KMS-11 (cell line): Measurements from ENCODE around the gene DGKG.

Experiments
- H2AFZ ChIP-seq: fragments of 200-600 bp; sonication (generic); 2 replicates; pipeline ENCODE4 v1.6.1; 2016; ENCODE audit warnings: antibody characterized with exemption, mixed run types, low read depth
- H3K27ac ChIP-seq: fragments of 200-600 bp; sonication (generic); 2 replicates; pipeline ENCODE4 v1.6.1; 2016; ENCODE audit warnings: mild to moderate bottlenecking, mixed run types
- H3K27me3 ChIP-seq: fragments of 200-600 bp; sonication (generic); 2 replicates; pipeline ENCODE4 v1.6.1; 2017; ENCODE audit warnings: mild to moderate bottlenecking, low read depth, mixed run types, moderate library complexity; ENCODE audit not compliant: insufficient read depth
- H3K36me3 ChIP-seq: fragments of 200-600 bp; sonication (generic); 2 replicates; pipeline ENCODE4 v1.6.1; 2017; ENCODE audit warnings: mild to moderate bottlenecking, mixed run types; ENCODE audit not compliant: insufficient read depth
- H3K4me1 ChIP-seq: fragments of 200-600 bp; sonication (generic); 2 replicates; pipeline ENCODE4 v1.6.1; 2016; ENCODE audit warnings: mild to moderate bottlenecking, low read depth, mixed run types; ENCODE audit not compliant: poor library complexity, severe bottlenecking
- H3K4me2 ChIP-seq: fragments of 200-600 bp; sonication (generic); 2 replicates; pipeline ENCODE4 v1.7.0; 2016; ENCODE audit warnings: mild to moderate bottlenecking, mixed run types
- H3K4me3 ChIP-seq: fragments of 200-600 bp; sonication (generic); IDR thresholded peaks from 2 replicates; pipeline ENCODE4 v1.6.1; 2017; ENCODE audit warnings: low read depth, low read length, mixed read lengths; ENCODE audit not compliant: insufficient read depth
- H3K79me2 ChIP-seq: fragments of 200-600 bp; sonication (generic); 2 replicates; pipeline ENCODE4 v1.6.1; 2016; ENCODE audit warnings: low read depth, mixed run types; ENCODE audit not compliant: insufficient read depth
- H3K9ac ChIP-seq: fragments of 200-600 bp; sonication (generic); 2 replicates; pipeline ENCODE4 v1.6.1; 2016; ENCODE audit warnings: mild to moderate bottlenecking, mixed run types
- H4K20me1 ChIP-seq: fragments of 200-600 bp; sonication (generic); 2 replicates; pipeline ENCODE4 v1.6.1; 2016; ENCODE audit warnings: mild to moderate bottlenecking, mixed run types; ENCODE audit not compliant: insufficient read depth
- TF ChIP-seq, protein P1 (sequence below): fragments of 200-600 bp; sonication (generic); conservative IDR thresholded peaks from 2 replicates; pipeline ENCODE4 v1.6.1; 2017; ENCODE audit warnings: low read depth, mild to moderate bottlenecking, antibody characterized with exemption, low read length, moderate library complexity, mixed read lengths

DGKG gene

DNA sequence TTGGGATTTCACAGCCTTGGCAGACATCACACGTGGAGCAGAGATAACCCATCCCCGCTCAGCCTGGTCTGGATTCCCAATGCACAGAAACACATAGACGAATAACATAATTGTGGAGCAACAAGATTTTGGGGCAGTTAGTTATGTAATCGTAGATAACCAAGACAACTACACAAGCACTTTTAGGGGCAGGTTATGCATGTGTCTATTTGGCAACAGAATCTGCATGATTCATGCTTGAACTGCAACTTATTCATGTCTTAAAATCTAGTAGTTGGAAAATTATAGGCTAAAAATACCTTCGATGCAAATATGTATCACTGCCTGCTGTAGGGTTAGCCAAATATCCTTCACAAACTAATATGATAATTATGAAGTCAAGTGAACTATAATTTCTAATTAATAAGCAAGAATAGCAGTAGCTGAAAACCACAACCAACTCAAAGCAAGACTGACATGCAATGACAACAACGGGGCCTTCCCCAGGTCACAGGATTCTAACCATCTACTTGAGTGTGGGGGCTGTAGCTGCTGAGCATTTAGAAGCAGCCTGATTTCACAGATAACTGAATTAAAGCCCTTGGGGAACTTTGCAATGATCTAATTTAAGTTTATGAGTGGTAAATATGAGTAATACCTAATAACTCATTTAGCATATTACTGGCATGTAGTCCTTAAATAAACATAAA lies 31.1 kb downstream of the DGKG start:
- H3K4me3 ChIP-seq: no peak overlapping the region
- H4K20me1 ChIP-seq: no peaks in the 10 kb centered on the region
- H3K4me1 ChIP-seq: no peaks in the 10 kb centered on the region
- TF ChIP-seq, protein P1, sequence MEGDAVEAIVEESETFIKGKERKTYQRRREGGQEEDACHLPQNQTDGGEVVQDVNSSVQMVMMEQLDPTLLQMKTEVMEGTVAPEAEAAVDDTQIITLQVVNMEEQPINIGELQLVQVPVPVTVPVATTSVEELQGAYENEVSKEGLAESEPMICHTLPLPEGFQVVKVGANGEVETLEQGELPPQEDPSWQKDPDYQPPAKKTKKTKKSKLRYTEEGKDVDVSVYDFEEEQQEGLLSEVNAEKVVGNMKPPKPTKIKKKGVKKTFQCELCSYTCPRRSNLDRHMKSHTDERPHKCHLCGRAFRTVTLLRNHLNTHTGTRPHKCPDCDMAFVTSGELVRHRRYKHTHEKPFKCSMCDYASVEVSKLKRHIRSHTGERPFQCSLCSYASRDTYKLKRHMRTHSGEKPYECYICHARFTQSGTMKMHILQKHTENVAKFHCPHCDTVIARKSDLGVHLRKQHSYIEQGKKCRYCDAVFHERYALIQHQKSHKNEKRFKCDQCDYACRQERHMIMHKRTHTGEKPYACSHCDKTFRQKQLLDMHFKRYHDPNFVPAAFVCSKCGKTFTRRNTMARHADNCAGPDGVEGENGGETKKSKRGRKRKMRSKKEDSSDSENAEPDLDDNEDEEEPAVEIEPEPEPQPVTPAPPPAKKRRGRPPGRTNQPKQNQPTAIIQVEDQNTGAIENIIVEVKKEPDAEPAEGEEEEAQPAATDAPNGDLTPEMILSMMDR: no peak
- no peak overlapping the region for H3K9ac ChIP-seq
- H3K27ac ChIP-seq: no peak overlapping the region
- no peaks in the 10 kb centered on the region for H3K79me2 ChIP-seq
- no peak overlapping the region for H3K4me2 ChIP-seq
- no peaks in the 10 kb centered on the region for H3K27me3 ChIP-seq
- no peaks in the 10 kb centered on the region for H3K36me3 ChIP-seq
- H2AFZ ChIP-seq: no peak overlapping the region

DNA sequence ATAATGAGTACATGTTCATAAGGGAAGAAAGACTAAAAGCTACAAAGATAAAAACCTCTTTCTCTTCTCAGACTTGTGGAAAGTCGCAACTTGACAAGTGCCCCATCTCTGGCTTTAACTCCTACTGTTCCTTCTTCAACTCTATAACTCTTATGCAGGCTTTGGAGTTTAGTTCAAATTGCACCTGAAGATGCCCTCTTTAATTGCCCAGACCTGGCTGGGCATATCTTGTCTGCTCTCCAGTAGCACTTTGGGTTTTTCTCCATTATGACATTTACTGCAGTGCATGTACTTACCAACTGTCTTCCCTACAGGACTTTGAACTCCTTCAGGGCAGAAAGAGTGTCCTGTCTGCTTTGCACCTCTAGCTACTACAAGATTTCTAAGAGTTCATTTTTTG lies 32.4 kb downstream of the DGKG start:
- H3K36me3 ChIP-seq: no peaks in the 10 kb centered on the region
- H3K4me1 ChIP-seq: no peaks in the 10 kb centered on the region
- no peak overlapping the region for H2AFZ ChIP-seq
- H3K4me2 ChIP-seq: no peak overlapping the region
- no peak overlapping the region for H3K27ac ChIP-seq
- H3K9ac ChIP-seq: no peak overlapping the region
- TF ChIP-seq, protein P1: no peak
- H3K4me3 ChIP-seq: no peak overlapping the region
- H3K79me2 ChIP-seq: no peaks in the 10 kb centered on the region
- no peaks in the 10 kb centered on the region for H3K27me3 ChIP-seq
- H4K20me1 ChIP-seq: no peaks in the 10 kb centered on the region

DNA sequence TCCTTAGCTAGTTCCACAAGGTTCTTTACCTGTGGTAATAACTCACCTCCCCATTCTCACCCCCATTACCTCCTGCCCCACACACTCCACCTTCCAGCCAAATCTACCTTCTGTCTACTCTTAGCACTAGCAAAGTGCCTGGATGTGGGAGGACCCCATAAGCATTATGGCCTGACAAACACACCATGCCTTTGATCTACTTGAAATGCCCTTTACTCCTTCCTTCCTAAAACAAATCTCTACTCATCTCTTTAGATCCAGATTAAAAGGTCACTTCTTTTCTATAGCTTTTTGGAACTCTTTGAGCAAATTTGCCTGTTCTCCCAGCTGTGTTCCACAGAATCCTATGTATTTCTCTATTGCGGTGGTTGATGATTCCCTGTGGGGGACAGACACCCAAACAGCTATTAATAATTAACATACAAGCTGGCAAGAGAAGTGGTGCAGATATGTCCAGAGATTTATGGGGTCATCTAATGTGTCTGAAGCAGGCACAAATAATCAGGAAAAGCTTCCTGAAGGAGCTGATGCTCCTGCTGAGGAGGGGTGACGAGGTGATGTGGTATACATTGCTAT lies 34.0 kb downstream of the DGKG start:
- no peak overlapping the region for H3K4me2 ChIP-seq
- no peak overlapping the region for H3K27ac ChIP-seq
- H3K79me2 ChIP-seq: no peaks in the 10 kb centered on the region
- H3K27me3 ChIP-seq: no peaks in the 10 kb centered on the region
- no peaks in the 10 kb centered on the region for H4K20me1 ChIP-seq
- H2AFZ ChIP-seq: no peak overlapping the region
- TF ChIP-seq, protein P1: no peak
- no peak overlapping the region for H3K4me3 ChIP-seq
- no peaks in the 10 kb centered on the region for H3K4me1 ChIP-seq
- H3K36me3 ChIP-seq: no peaks in the 10 kb centered on the region
- H3K9ac ChIP-seq: no peak overlapping the region

DNA sequence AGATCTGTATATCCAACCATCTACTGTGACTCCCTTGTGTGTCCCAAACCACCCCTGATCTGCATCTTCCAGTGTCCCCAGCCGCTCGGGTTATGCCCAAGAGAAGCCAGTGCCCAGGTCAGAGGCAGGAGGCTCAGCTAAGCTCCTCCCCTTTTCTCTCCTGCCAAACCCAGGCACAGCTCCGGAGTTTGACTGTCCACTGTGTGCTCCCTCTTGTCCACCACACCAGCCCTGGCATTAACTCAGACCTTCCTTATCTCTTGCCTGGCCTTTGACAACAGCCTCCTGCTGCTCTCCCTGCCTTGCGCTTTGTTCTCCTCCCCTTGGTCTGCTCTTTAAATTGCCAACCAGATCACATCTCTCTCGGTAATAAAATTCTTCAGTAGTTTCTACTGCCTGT lies 39.3 kb downstream of the DGKG start:
- Histone ChIP-seq H3K4me2 (no peak overlapping the region), H3K79me2 (no peaks in the 10 kb centered on the region), H3K27ac (no peak overlapping the region), H3K27me3 (no peaks in the 10 kb centered on the region), H3K4me1 (no peaks in the 10 kb centered on the region), H2AFZ (no peak overlapping the region), H4K20me1 (no peaks in the 10 kb centered on the region), H3K36me3 (no peaks in the 10 kb centered on the region), H3K9ac (no peak overlapping the region), H3K4me3 (no peak overlapping the region)
- TF ChIP-seq, protein P1: no peak
